A375 (cell line): ENCODE measurements around the gene CYB5RL. TPM values are rescaled to one million over a fixed set of nuclear protein-coding genes. Genes with fewer than 3 reads are reported as not detected.

Source experiments
- total RNA-seq: library from RNA; depleted of rRNA; stranded (reverse); fragments of >200 nt; shearing (Covaris generic); gene quantifications from 2 replicates; pipeline ENCODE4 v1.2.3, GENCODE V29; 2014; rRNA removed

The CYB5RL gene, protein sequence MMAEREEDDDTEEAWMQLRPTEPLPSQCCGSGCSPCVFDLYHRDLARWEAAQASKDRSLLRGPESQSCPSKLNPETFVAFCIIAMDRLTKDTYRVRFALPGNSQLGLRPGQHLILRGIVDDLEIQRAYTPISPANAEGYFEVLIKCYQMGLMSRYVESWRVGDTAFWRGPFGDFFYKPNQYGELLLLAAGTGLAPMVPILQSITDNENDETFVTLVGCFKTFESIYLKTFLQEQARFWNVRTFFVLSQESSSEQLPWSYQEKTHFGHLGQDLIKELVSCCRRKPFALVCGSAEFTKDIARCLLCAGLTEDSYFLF
- 3.0 TPM in 2 replicates for total RNA-seq

DNA sequence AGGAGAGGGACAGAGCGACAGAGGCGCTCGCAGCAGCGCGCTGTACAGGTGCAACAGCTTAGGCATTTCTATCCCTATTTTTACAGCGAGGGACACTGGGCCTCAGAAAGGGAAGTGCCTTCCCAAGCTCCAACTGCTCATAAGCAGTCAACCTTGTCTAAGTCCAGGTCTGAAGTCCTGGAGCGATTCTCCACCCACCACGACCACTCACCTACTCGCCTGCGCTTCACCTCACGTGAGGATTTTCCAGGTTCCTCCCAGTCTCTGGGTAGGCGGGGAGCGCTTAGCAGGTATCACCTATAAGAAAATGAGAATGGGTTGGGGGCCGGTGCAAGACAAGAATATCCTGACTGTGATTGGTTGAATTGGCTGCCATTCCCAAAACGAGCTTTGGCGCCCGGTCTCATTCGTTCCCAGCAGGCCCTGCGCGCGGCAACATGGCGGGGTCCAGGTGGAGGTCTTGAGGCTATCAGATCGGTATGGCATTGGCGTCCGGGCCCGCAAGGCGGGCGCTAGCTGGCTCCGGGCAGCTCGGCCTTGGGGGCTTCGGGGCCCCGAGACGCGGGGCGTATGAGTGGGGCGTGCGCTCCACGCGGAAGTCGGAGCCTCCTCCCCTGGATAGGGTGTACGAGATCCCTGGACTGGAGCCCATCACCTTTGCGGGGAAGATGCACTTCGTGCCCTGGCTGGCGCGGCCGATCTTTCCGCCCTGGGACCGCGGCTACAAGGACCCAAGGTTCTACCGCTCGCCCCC is at the start of gene CYB5RL, which contains the start of gene MRPL37:
Gene CYB5RL, minus strand, starts transcription at position 266 of the 754 bp plus-strand sequence. CDS start 4,414 bp downstream, outside the sequence.
Gene MRPL37, plus strand, starts transcription at position 403 of the 754 bp plus-strand sequence. Its CDS starts 77 bp downstream, at position 480.

GRCh38 chr1:54152696-54153095 is 47.1 kb downstream of the CYB5RL start, which contains the start of gene CDCP2:
TSS of gene CDCP2 (minus strand) at chr1:54153000. CDS start at chr1:54152922, 78 bp downstream.

Other genes with a start within 250 kb of the CYB5RL start
- not detected in 2 replicates for gene LDLRAD1, start 181.8 kb downstream of the CYB5RL start, total RNA-seq
- gene TMEM59, start 146.8 kb downstream of the CYB5RL start, total RNA-seq, result 104 and 150 TPM in 2 replicates
- 4.6 and 5.1 TPM in 2 replicates for gene TCEANC2, start 146.4 kb downstream of the CYB5RL start, total RNA-seq
- not detected in 2 replicates for gene CDCP2, start 47.0 kb downstream of the CYB5RL start, total RNA-seq
- 113 and 124 TPM in 2 replicates for gene MRPL37, start 137 bp upstream of the CYB5RL start, total RNA-seq
- 15.2 and 17.2 TPM in 2 replicates for gene SSBP3, start 206.4 kb upstream of the CYB5RL start, total RNA-seq